ENCODE results near the gene CNTN4. TPM values are rescaled to one million over a fixed set of nuclear protein-coding genes. Genes with fewer than 3 reads are reported as not detected.

CNTN4 gene
- total RNA-seq, 1 donor from 2014 or later = 1.6 TPM

GRCh38 chr3:2300938-2301337 lies 202.3 kb downstream of the CNTN4 start:
- no peak for DNase-seq (ENCODE audit: low read depth)
- H3K4me3 ChIP-seq (ENCODE audit: low read depth, low read length) = no peak overlapping the region
- no peak for TF ChIP-seq CTCF (conservative IDR thresholded peaks at IDR 0.05; ENCODE audit: low read depth, low read length)

GRCh38 chr3:2301361-2301760 lies 202.7 kb downstream of the CNTN4 start:
- DNase-seq (ENCODE audit: low read depth) = no peak
- H3K4me3 ChIP-seq (ENCODE audit: low read depth, low read length) = no peak overlapping the region
- no peak for TF ChIP-seq CTCF (conservative IDR thresholded peaks at IDR 0.05; ENCODE audit: low read depth, low read length)

GRCh38 chr3:2303566-2303965 lies 204.9 kb downstream of the CNTN4 start:
- H3K4me3 ChIP-seq (ENCODE audit: low read depth, low read length) = no peak overlapping the region
- no peak for TF ChIP-seq CTCF (conservative IDR thresholded peaks at IDR 0.05; ENCODE audit: low read depth, low read length)
- DNase-seq (ENCODE audit: low read depth) = no peak

GRCh38 chr3:2311022-2311421 lies 212.4 kb downstream of the CNTN4 start:
- no peak overlapping the region for H3K4me3 ChIP-seq (ENCODE audit: low read depth, low read length)
- TF ChIP-seq CTCF (conservative IDR thresholded peaks at IDR 0.05; ENCODE audit: low read depth, low read length) = no peak
- DNase-seq (ENCODE audit: low read depth) = no peak

GRCh38 chr3:2317521-2317920 lies 218.9 kb downstream of the CNTN4 start:
- no peak for DNase-seq (ENCODE audit: low read depth)
- no peak for TF ChIP-seq CTCF (conservative IDR thresholded peaks at IDR 0.05; ENCODE audit: low read depth, low read length)

GRCh38 chr3:2334921-2335320 lies 236.3 kb downstream of the CNTN4 start:
- no peak for DNase-seq (ENCODE audit: low read depth)
- H3K4me3 ChIP-seq (ENCODE audit: low read depth, low read length) = no peak overlapping the region
- no peak for TF ChIP-seq CTCF (conservative IDR thresholded peaks at IDR 0.05; ENCODE audit: low read depth, low read length)

More at GRCh38 chr3:2317521-2317920, 218.9 kb downstream of the CNTN4 start:
- no peak overlapping the region for H3K4me3 ChIP-seq (ENCODE audit: low read depth, low read length)

GRCh38 chr3:2343031-2343682 lies 244.5 kb downstream of the CNTN4 start:
- no peak for DNase-seq (ENCODE audit: low read depth)
- H3K4me3 ChIP-seq (ENCODE audit: low read depth, low read length) = no peak overlapping the region
- no peak for TF ChIP-seq CTCF (conservative IDR thresholded peaks at IDR 0.05; ENCODE audit: low read depth, low read length)

Data from epithelial cell of proximal tubule (primary cell).